Neural progenitor cell (in vitro differentiated cells): Measurements from ENCODE around the gene RHBDD1.

Experiments
- EZH2 ChIP-seq: fragments of 200-600 bp; sonication (generic); IDR thresholded peaks from 2 replicates; pipeline ENCODE4 v1.6.1; 2017; ENCODE audit warnings: antibody characterized with exemption, mild to moderate bottlenecking, moderate library complexity
- TF ChIP-seq, protein P1 (sequence below): fragments of 200-600 bp; sonication (generic); IDR thresholded peaks from 2 replicates; pipeline ENCODE4 v1.5.1; 2017; ENCODE audit warnings: antibody characterized with exemption, mild to moderate bottlenecking

DNA sequence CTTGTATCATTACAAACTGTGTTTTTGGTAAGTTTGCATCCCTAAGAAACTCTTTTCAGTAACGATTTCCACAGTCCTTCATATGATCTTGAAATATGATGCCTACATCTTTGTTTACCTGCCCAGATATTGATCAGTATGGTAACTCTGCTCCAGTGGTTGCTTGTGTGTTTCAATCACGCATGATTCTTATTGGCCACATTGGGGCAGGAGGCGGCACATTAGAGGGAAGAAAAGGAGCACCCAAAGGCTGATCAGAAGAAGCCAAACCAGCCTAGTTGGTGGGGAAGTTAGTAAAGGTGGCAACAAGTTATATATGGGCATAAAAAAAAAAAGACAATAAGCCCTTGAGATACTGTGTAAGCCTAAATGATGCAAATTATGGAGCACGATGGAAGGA is 158.9 kb downstream of the RHBDD1 start:
- TF ChIP-seq, protein P1, sequence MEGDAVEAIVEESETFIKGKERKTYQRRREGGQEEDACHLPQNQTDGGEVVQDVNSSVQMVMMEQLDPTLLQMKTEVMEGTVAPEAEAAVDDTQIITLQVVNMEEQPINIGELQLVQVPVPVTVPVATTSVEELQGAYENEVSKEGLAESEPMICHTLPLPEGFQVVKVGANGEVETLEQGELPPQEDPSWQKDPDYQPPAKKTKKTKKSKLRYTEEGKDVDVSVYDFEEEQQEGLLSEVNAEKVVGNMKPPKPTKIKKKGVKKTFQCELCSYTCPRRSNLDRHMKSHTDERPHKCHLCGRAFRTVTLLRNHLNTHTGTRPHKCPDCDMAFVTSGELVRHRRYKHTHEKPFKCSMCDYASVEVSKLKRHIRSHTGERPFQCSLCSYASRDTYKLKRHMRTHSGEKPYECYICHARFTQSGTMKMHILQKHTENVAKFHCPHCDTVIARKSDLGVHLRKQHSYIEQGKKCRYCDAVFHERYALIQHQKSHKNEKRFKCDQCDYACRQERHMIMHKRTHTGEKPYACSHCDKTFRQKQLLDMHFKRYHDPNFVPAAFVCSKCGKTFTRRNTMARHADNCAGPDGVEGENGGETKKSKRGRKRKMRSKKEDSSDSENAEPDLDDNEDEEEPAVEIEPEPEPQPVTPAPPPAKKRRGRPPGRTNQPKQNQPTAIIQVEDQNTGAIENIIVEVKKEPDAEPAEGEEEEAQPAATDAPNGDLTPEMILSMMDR: peak; percentile 43
- no peak for TF ChIP-seq EZH2
